Dedifferentiated amniotic fluid mesenchymal stem cell (primary cell): ENCODE data around the gene SBNO2.

Experiments
- DNase-seq: peaks from one replicate; pipeline ENCODE4 v3.0.0-alpha.2; 2016; ENCODE audit errors: extremely low spot score

The SBNO2 gene

DNA sequence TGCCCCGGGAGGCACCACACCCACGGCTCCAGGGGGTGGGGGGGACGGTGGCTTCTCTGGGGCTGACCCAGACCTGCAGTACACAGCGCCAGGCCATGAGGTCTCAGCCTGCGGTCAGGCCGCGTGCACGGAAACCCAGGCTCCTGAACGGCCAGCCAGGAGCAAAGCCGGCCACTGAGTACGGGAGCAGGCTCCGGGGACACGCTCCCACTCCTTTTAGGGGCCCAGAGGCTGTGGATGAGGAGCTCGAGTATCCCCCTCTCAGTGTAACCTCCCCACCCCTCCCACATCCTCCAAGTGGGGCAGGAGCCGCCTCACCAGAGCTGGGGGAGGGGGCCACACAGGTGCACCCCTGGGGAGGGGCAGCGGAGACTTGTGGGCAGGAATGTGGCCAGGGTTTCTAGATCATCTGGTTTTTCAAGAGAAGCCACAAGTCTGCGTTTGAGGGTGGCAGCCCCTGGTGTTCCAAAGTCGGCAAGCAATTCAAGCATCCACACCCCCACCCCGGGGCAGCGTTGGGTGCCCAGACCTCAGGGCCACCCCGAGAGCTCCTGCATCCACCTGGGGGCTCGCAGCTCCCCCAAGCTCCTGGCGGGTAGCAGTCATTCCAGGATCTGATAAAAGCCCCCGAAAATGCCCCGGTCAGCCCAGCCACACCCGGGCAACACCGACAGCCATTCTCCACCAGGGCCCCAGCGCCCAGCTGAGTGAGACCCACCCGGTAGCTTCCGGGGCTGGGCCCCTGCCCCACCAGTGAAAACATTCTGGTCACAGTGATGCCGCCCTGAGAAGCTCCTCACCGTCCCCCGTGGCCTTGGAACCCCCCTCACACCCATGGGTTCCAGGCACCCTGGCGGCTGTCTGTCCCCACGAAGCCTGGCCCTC, 6.1 kb downstream of the SBNO2 start:
- DNase-seq: no peak

DNA sequence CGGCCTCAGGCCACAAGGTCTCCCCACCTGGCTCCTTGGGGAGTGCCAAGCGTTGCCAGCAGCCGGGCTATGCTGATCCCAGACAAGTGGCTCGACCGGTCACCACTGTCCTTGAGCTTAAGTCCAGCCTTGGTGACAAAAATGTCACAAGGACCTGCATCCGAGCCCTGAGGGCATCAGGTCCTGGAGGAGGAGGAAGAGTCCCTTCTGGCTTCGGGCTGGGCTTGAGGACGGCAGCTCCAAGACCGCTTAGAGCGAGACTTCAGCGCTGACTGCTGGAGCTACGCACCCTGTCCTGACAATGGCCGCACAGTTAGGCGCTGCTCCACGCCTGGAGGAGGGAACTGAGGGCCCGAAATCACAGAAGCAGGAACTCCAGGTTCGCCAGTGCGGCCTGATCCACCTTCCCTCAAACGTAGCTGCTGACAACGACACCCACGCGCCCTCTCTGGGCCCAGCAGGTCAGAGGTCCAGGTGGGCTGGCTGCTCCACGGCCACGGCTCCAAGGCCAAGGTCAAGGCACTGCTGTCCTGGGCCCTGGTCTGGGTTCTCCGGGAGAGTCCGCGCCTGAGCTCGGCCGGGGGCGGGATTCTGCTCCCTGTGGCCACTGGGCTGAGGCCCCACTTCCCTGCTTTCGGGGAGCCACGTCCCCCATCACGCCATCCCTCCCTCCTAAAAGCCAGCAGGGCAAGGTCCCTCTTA, 7.0 kb downstream of the SBNO2 start:
- no peak for DNase-seq

DNA sequence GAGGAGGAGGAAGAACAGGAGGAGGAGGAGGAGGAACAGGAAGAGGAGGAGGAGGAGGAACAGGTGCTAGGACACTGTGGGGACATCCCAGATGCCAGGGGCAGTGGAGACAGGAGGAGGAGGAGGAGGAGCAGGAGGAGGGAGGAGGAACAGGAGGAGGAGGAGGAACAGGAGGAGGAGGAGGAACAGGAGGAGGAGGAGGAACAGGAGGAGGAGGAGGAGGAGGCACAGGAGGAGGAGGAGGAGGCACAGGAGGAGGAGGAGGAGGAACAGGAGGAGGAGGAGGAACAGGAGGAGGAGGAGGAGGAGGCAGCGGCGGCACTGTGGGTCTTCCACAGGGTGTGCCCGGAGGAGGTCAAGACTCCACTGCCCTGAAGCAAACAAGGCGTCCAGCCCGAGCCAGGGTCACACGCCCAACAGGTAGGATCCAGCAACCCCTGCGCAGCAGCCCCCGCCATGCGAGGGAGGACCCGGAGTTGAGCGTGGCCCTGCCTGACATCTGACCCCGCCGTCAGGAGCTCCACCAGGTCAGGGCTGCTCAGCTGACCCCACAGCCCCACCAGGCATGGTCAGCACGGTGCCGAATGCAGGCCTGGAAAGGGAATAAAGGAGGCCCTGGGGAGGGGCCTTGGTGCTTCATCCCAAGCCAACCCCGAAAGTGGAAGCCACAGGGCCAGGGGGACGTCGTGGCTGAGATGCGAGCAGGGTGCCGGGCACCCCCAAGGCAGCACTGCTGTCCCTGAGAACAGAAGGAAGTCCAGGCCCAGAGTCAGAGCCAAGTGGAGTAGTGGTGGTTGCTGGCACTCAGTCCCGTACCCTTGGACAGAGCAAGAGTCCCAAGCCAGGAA, 9.2 kb downstream of the SBNO2 start:
- no peak for DNase-seq

DNA sequence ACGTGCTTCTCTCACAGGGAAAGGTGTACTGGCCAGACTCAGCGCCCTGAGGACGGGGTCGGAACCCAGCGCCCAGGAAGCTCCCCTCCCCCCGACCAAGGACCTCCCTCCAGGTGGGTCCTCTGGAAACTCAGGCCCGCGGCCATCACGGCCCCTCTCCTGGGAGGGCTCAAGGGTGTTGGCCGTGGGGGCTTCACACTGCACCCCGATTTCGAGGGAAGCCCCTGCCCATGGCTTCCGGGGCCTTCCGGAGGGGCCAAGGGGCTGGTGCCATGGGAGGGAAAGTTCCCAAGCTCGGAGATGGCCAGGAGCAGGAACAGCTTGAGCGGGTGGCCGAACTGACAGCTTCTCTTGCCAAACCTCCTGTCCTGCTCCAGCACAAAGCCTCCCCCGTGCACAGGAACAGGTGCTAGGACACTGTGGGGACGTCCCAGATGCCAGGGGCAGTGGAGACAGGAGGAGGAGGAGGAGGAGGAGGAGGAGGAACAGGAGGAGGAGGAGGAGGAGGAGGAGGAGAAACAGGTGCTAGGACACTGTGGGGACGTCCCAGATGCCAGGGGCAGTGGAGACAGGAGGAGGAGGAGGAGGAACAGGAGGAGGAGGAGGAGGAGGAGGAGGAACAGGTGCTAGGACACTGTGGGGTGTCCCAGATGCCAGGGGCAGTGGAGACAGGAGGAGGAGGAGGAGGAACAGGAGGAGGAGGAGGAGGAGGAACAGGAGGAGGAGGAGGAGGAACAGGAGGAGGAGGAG, 10.0 kb downstream of the SBNO2 start:
- no peak for DNase-seq

DNA sequence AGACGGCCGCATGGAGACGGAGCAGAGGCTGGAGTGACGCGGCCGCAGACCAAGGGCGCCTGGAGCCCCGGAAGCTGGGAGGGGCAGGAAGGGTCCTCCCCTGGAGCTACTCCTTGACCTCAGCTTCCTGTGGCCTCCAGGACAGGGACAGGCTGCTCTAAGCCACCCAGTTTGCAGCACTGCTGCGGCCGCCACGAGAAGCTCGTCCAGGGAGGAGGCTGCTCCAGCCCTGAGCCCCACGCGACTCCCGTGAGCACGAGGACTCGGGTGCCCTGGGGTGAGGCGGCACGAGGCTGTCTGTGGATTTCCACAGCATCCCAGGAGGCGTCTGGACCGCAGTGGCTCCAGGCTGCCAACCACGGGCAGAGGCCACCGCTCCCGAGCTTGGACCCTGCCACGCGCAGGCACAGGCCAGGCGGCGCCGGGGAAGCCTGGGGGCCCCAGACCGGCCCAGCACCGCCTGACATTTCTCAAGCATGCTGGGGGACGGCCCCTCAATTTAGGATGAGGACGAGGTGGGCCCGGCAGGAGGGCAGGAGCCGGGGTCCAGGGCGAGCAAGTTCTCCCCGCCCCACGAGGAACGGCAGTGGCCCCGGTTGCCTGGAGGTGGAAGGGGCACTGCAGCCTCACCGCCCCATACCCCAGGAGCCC, 10.7 kb downstream of the SBNO2 start:
- DNase-seq: no peak

DNA sequence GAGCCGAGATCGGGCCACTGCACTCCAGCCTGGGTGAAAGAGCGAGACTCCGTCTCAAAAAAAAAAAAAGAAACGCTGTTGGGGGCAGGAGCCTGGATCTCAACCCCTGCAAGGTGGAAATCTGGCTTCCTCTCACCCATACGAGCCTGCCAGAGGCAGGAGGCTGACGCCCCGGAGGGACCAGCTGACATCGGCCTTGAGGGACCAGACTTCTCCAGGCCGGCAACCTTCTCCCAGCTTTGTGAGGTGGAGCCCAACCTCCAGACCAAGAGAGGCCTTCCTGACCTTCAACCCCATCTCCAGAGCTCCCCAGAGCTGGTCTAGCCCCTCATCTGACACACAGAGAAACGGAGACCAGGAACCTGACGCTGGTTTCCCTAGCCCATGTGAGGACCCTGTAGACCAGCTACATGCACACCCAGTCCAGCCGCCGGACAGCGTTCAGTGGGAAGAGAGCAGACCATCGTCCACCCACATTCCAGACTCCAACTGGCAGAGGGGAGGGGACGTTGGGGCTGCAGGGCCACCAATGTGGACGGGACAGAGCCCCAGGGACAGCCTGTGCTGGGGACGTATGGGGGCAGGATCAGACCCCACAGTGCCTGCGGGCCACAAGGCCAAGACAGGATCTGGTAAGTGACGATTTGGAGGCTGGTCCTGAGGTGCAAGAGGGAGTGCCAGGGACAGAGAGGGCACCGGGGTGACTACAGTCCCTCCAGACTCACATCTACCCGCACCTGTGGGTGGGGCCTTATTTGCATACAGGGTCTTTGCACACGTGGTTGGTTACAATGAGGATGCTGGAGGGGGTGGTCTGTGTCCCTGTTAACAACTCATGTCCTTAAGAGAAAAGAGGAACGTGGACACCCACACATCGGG, 11.4 kb downstream of the SBNO2 start:
- no peak for DNase-seq

DNA sequence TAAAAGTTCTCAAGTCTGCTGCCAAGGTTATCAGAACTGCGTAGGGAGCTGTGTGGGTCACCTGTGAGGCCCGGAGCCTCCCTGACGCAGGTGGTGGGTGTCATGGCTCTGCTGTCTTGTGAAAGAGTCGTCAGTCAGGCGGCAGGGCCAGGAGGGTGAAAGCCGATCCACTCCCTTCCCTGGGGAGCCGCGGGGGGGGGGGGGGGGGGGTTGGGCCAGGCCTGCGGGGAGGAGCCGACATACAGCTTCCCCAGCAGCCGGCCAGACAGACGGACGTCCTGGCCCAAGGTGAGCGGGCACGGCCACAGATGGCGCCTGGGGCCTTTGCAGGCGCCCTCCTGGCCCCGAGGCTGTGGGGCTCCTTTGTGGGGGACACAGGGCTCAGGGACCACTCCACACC, 12.4 kb downstream of the SBNO2 start:
- DNase-seq: no peak

DNA sequence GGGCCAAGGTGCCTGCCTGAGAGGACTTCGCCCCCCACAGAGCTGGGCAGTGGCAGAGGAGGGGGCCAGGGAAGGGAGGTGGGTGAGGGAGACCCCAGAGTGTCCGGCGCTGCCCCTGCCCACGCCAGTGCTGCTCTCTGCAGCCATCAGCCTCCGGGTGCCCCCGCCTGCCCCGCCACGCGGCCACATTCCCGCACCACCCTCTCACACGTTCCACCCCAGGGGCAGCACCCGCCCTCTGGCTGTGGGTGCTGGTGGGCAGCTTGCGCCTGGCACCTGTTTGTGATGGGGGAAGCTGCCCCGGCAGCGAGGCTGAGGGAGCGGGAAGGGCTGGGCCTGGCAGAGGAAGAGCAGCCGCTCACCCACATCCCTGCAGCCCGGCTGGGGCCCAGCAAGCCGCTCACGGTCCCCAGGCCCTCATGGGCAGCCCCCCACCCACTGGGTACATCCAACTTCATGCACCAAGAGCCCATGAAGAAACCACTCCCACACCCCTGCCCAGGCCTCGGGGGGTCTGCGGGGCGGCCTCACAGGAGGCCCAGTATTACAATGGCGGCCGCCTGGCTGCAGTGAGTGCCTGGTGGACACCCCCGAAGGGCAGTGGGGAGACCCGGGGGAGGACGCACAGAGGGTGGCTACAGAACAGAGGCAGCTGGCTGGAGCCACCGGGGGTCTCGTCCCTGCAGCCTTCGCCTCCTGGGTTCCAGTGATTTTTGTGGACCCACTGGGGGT, 14.0 kb downstream of the SBNO2 start:
- DNase-seq: no peak

DNA sequence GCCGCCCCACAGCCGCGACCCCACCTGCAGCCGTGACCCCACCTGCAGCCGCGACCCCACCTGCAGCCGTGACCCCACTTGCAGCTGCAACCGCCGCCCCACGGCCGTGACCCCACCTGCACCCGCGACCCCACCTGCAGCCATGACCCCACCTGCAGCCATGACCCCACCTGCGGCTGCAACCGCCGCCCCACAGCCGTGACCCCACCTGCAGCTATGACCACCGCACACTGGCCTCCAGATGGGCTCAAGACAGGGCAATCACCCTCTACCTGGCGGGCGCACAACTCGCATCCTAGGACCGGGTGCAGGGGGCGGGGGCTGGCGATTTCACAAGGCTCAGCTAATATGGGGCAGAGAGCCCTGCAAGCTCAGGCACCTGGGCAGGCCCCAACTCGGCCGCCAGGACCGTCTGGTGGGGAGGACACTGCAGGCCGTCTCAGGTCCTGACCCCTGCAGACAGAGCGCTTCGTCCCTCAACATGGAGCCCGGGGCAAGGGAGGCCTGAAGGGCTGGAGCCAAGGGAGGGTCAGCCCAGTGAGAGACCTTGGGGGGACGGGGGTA, 15.1 kb downstream of the SBNO2 start:
- no peak for DNase-seq

DNA sequence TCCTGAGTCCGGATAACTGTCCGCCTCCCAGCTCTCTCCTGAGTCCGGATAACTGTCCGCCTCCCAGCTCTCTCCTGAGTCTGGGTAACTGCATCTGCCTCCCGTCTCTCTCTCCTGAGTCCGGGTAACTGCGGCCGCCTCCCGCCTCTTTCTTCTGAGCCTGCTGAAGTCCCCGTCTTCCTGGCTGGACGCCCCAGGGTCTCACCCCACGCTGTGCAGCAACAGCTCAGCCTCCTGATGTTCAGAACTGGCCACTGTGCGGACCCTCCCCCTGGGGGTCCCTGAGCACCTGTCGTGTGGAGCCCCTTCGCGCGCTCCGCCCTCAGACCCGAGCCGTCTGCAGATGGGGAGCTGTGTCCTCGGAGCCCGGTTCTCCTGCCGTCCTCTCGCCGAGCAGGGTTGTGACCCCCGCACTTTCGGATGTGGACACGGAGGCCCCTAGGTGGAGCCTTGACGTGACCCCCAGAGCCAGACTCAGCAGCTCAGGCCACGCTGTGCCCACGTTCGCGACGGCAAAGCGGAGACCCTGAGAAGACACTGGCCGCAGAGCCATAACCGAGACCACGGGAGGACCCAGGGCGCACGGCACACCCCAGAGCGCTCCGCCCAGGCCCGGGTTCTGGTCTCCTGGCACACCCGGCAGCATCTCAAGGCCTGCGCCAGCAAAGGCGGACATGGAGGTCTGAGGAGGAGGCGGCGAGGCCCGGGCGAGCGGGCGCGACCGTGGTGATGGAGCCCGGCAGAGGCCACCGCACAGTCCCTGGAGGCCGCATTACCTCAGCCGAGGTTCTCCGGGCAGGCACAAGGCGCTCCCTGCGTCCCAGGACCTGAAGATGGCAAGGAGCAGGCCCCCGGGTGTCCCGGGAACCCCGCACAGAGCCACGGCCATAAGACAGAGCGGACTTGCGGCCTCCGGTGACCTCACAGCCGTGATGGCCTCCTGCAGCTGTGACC, 15.9 kb downstream of the SBNO2 start:
- DNase-seq: no peak

DNA sequence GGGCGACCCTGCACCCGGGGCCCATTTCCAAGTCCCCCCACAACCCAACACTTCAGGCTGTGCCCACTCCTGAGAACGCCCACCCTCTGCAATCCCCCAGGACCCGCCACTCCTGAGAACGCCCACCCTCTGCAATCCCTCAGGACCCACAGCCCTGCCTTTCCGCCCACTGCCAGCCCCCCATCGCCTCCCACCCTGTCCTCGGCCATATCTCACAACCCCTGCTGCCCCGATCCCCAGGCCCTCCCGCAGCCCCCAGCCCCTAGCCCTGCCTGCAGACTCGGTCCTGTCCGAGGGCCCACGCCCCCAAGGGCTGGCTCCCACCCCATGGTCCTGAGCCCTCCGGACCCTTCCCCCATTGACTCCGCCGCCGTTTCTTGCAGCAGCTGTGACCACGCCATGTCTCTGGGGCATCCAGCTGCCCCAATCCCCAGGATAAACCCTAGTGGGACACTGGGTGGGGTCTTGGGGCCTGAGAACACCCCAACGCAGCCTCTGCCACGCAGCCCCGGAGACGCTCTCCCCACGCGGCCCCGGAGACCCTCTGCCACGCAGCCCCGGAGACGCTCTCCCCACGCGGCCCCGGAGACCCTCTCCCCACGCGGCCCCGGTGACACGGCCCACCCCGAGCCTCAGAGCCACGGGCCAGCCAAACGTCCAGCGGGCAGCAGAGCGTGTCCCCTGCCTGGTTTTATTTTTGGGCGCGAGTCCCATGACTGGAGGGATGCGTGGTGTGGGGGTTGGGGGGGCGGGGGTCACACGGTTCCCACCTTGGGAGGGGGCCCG, 17.0 kb downstream of the SBNO2 start:
- DNase-seq: no peak

DNA sequence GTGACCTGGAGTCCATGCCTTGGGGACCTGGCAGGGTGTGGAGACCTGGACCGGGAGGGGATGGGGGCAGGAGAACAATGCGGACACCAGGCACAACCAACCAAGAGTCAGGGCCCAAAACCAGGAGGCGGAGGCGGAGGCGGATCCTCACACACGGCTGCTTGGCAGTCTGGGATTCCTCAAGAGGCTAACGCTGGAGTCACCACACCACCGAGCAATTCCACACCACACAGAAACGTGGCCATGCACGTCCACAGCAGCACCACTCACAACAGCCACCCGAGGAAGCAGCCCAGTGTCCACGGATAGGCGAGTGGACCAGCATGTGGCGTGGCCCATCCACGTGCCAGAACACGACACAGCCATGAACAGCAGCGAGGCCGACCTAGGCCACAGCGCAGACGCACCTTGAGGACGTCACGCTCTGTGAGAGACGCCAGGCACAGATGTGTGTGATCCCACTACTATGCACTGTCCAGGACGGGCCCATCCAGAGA, 17.7 kb downstream of the SBNO2 start:
- no peak for DNase-seq

DNA sequence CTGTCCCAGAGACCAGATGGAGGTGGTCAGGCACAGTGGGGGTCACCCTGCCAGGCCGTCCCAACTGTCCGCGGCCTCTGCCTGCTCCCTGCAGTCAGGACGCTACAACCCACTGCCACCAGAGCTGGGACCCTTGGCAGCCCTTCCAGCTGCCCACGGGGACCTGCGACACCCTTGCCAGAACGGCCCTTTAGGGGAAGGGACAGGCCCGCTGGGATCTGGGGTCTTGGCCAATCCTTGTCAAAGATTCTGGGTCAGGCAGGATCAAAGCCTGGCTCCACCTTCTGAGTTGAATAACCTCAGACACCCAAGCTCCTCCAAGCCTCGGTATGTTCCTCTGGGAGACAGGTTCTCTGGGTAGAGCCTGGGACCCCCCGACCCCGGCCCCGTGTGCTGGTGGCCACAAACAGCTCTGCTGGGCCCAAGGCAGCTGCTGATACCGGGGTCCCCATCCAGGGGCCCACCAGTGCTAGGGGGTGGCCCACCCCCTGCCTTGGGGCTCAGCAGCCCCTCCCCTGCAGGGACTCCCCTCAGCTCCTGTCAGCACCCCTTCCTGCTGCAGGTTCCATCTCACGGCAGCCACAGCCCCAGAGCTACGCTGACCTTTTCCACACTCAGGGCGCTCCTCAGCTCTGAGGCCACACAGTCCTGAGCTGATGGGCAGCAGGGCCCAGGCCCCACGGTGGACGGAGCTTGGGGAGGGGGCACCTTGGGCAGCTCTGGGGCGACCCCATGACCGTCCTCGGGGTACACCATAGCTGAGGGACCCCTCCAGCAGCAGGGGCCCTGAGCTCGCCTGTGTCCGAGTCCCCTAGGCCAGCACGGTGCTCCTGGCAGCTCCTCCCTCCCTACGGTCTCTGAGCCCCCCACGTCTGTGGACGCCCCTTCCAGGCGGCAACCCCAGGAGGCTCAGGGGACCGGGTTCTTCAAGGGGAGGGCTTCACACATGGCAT, 18.4 kb downstream of the SBNO2 start:
- no peak for DNase-seq

DNA sequence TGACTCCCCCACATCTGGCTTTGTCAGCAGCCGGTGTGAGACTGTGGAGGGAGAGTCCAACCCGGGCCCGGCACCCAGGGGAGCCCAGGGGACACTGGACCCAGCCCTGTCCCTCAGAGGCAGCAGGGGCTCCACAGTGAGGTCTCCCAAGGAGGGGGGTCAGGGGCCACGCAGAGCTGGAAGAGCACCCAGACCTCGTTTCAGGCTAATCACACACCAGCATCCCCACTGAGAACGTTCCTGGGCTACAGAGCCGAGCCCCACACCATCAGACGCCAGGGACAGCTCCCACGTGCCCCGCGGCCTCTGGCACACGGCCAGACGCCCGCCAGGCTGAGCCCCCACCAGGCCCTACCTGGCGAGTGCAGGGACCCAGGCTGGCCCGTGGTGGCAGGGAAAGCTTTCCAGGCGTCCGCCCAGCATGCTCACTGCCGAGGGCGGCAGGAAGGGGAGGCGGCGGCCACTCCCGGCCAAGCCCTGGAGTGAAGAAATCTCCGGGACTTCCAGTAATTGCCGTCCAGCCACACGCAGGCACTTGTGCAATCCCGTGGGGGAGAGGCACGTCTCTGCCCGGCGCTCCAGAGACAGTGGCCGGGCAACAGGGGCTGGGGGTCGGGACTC, 19.2 kb downstream of the SBNO2 start:
- peak; percentile 86 for DNase-seq
